PFSK-1 (cell line): Measurements from ENCODE around the gene SHISAL2B.

Experiments used
- FOXP2 ChIP-seq: optimal IDR thresholded peaks from 2 replicates; pipeline ENCODE3; 2011; ENCODE audit warnings: borderline replicate concordance, control low read depth, inconsistent platforms; ENCODE audit not compliant: insufficient read depth; ENCODE audit errors: extremely low read length, extremely low read depth
- POLR2AphosphoS5 ChIP-seq: IDR thresholded peaks from 2 replicates; pipeline ENCODE4 v1.6.1; 2012; ENCODE audit warnings: low read depth, mild to moderate bottlenecking, control low read depth, low read length, moderate library complexity
- SIN3A ChIP-seq: IDR thresholded peaks from 2 replicates; pipeline ENCODE4 v1.6.1; 2012; ENCODE audit warnings: mild to moderate bottlenecking, low read length, moderate library complexity, borderline replicate concordance; ENCODE audit not compliant: insufficient read depth
- TAF1 ChIP-seq: IDR thresholded peaks from 2 replicates; pipeline ENCODE4 v1.6.1; 2012; ENCODE audit warnings: low read length, control low read depth, borderline replicate concordance; ENCODE audit not compliant: insufficient read depth
- TF ChIP-seq, protein P1 (sequence below), 2 experiments: IDR thresholded peaks; 2 replicates each; pipeline versions ENCODE4 v1.6.1 to v1.8.0; 2011 to 2012; ENCODE audit warnings: low read depth in 2 of 2, low read length in 2 of 2, control low read depth in 1 of 2, inconsistent platforms in 1 of 2, mild to moderate bottlenecking in 1 of 2, moderate library complexity in 1 of 2; ENCODE audit not compliant: insufficient read depth in 1 of 2

The SHISAL2B gene

DNA sequence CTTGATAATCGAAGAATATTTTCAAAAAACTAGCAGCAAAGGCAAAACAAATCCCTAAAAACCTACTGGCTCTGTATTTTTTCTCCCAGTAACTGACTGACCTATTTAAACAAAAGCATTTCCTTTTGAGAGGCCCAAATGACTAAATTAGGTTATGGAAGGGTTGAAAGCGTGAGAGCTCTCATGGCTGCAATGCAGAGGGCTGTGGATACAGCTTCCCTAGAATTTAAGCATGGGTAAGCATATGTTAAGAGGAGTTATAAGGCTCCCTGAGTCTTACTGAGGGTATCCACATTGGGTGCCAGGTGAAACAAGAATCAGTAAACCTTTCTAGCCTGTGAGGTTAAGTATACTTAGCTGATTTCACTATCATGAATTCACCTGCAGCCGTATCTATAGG, 32.3 kb downstream of the SHISAL2B start:
- TF ChIP-seq TAF1 (no peak), SIN3A (no peak), FOXP2 (no peak), POLR2AphosphoS5 (no peak)
- TF ChIP-seq, protein P1, sequence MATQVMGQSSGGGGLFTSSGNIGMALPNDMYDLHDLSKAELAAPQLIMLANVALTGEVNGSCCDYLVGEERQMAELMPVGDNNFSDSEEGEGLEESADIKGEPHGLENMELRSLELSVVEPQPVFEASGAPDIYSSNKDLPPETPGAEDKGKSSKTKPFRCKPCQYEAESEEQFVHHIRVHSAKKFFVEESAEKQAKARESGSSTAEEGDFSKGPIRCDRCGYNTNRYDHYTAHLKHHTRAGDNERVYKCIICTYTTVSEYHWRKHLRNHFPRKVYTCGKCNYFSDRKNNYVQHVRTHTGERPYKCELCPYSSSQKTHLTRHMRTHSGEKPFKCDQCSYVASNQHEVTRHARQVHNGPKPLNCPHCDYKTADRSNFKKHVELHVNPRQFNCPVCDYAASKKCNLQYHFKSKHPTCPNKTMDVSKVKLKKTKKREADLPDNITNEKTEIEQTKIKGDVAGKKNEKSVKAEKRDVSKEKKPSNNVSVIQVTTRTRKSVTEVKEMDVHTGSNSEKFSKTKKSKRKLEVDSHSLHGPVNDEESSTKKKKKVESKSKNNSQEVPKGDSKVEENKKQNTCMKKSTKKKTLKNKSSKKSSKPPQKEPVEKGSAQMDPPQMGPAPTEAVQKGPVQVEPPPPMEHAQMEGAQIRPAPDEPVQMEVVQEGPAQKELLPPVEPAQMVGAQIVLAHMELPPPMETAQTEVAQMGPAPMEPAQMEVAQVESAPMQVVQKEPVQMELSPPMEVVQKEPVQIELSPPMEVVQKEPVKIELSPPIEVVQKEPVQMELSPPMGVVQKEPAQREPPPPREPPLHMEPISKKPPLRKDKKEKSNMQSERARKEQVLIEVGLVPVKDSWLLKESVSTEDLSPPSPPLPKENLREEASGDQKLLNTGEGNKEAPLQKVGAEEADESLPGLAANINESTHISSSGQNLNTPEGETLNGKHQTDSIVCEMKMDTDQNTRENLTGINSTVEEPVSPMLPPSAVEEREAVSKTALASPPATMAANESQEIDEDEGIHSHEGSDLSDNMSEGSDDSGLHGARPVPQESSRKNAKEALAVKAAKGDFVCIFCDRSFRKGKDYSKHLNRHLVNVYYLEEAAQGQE (IDR thresholded peaks at IDR 0.05; ENCODE audit: insufficient read depth in 1 of 2, low read depth in 2 of 2, low read length in 2 of 2), result no peak

DNA sequence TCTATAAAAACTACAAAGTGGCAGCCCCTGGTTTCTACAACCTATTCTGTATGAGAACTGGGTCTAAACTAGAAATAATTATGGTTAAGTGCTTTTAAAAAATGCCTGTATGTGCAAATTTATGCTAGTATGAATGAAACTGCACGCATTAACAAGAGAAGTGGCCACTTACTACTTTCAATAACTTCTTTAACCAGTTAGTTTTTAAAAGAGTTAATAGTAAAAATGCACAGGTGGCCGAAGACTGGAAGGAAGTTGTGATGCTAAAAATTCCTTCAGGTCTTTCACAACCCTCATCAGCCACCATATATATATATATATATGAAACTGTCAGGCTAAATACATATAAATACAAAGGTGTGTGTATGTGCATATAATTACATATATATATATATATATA, 36.8 kb downstream of the SHISAL2B start:
- TF ChIP-seq, protein P1 (IDR thresholded peaks at IDR 0.05; ENCODE audit: insufficient read depth in 1 of 2, low read depth in 2 of 2, low read length in 2 of 2), result no peak
- no peak for TF ChIP-seq POLR2AphosphoS5
- no peak for TF ChIP-seq TAF1
- no peak for TF ChIP-seq SIN3A
- TF ChIP-seq FOXP2, result no peak

DNA sequence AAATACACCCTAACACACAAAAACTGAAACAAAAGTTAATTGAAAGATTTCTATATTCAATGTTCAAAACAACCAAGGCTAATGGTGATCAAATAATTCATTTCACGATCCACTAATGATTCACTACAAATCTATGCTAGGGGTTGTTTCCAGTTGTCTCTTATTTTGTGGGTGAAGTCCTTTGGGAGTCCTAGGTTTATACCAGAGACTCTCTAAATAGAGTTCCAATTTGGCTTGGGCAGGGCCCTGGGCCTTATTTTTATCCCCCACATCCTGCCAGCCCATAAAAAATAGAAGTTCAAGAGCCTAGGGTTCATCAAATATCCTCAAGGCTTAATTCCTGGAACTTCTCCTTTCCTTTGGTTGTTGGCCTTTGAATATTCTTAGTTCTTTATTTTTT, 52.1 kb downstream of the SHISAL2B start:
- TF ChIP-seq TAF1, result no peak

DNA sequence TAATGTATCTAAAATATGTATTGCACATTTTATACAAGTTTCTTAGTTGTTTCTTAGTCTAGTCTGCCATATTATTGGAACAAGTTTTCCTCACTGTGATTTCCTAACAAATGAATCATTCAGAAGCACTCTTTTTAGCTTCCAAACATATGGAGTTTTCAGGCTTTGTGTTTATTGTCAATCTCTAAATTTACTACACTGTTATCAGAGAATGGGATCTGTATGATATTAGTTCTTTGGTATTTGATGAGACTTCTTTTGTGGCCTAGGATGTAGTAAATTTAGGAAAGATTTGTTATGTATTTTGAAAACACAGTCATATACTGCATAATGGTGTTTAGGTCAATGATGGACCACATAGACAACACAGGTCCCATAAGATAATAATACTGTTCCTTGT, 52.5 kb downstream of the SHISAL2B start:
- TF ChIP-seq SIN3A (no peak), TAF1 (no peak)
- TF ChIP-seq, protein P1 (IDR thresholded peaks at IDR 0.05; ENCODE audit: insufficient read depth in 1 of 2, low read depth in 2 of 2, low read length in 2 of 2), result no peak

DNA sequence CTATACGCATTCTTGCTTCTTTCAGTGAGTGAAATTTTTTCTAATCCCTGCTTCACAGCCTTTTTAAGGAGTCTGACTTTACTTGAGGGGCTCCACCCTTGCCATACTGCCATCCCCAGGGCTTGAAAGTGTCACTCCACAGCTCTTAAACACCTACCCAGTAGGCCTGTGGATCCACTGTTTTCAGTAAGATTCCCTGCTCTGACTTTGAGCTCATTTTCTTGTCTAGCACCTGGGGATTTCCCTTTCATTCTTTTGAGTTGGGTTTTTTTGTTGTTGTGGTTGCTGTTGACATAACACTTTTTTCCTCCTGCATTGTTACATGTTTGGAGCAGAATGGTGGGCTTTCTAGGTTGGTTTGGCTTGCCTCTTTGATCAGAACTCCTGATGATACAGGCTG, 54.6 kb downstream of the SHISAL2B start:
- no peak for TF ChIP-seq SIN3A
- TF ChIP-seq, protein P1 (IDR thresholded peaks at IDR 0.05; ENCODE audit: insufficient read depth in 1 of 2, low read depth in 2 of 2, low read length in 2 of 2), result no peak
- TF ChIP-seq POLR2AphosphoS5, result no peak
- TF ChIP-seq FOXP2, result no peak
- TF ChIP-seq TAF1, result no peak
